Adrenal gland (tissue), 5 donors: ENCODE results near the gene ACR.
"Not testable (repeated sequence)": the region's sequence is repeated elsewhere in the genome, so short reads cannot be mapped to it uniquely, and the experiment has no call there.

ENCODE experiments used
- POLR2A ChIP-seq, 2 donors: fragments of 450-650 bp; IDR thresholded peaks; one replicate each; pipeline ENCODE4 v1.6.1; 2017; ENCODE audit warnings: antibody characterized with exemption in 2 of 2, mild to moderate bottlenecking in 2 of 2, moderate library complexity in 1 of 2
- TF ChIP-seq, protein P1 (sequence below), 6 experiments: fragments of 450-650 bp in 4 of 6; fragments of 200-600 bp in 2 of 6; sonication (generic) in 1 of 6; IDR thresholded peaks; 1 replicate in 5 of 6; 2 replicates in 1 of 6; pipeline versions ENCODE4 v1.5.1 to v1.8.0; 2016 to 2021; ENCODE audit warnings: antibody characterized with exemption in 6 of 6, mild to moderate bottlenecking in 2 of 6, moderate library complexity in 1 of 6
- donor health status: DM: no; HTN: no; CAD: no.

DNA sequence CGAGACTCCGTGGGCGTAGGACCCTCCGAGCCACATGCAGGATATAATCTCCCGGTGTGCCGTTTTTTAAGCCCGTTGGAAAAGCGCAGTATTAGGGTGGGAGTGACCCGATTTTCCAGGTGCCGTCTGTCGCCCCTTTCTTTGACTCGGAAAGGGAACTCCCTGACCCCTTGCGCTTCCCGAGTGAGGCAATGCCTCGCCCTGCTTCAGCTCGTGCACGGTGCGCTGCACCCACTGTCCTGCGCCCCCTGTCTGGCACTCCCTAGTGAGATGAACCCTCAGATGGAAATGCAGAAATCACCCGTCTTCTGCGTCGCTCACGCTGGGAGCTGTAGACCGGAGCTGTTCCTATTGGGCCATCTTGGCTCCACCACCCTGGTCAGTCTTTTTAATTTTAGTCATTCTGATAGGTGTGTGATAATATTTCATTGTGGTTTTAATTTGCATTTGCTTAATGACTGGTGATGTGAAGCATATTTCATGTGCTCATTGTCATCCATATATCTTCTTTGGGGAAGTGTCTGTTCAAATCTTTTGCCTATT is 19.0 kb downstream of the ACR start:
- not testable (repeated sequence) for TF ChIP-seq POLR2A (IDR thresholded peaks at IDR 0.05)
- TF ChIP-seq, protein P1, sequence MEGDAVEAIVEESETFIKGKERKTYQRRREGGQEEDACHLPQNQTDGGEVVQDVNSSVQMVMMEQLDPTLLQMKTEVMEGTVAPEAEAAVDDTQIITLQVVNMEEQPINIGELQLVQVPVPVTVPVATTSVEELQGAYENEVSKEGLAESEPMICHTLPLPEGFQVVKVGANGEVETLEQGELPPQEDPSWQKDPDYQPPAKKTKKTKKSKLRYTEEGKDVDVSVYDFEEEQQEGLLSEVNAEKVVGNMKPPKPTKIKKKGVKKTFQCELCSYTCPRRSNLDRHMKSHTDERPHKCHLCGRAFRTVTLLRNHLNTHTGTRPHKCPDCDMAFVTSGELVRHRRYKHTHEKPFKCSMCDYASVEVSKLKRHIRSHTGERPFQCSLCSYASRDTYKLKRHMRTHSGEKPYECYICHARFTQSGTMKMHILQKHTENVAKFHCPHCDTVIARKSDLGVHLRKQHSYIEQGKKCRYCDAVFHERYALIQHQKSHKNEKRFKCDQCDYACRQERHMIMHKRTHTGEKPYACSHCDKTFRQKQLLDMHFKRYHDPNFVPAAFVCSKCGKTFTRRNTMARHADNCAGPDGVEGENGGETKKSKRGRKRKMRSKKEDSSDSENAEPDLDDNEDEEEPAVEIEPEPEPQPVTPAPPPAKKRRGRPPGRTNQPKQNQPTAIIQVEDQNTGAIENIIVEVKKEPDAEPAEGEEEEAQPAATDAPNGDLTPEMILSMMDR (IDR thresholded peaks at IDR 0.05) = peak in 3 of 6 experiments; percentile 13 to 40 (median 31)
